ENCODE data around the gene HSD11B1L.

GRCh38 chr19:5711025-5711424, 30.2 kb downstream of the HSD11B1L start:
- no peak for TF ChIP-seq CTCF (tag by site-specific recombination; IDR thresholded peaks at IDR 0.05)
- no peak for TF ChIP-seq ZNF350 (tag by site-specific recombination; IDR thresholded peaks at IDR 0.05)
- no peak for TF ChIP-seq PRDM1 (tag by site-specific recombination; IDR thresholded peaks at IDR 0.05)
- TF ChIP-seq ZBTB11 (tag by site-specific recombination; conservative IDR thresholded peaks at IDR 0.05; ENCODE audit: low read depth) = no peak
- no peak for TF ChIP-seq REPIN1 (tag by site-specific recombination; IDR thresholded peaks at IDR 0.05; ENCODE audit: low read depth)
- no peak for TF ChIP-seq ZNF112 (tag by site-specific recombination; IDR thresholded peaks at IDR 0.05)
- TF ChIP-seq ZNF121 (tag by site-specific recombination; IDR thresholded peaks at IDR 0.05) = no peak
- TF ChIP-seq ZNF707 (tag by site-specific recombination; IDR thresholded peaks at IDR 0.05) = no peak
